ENCODE measurements around the gene DCLK1.

DNA sequence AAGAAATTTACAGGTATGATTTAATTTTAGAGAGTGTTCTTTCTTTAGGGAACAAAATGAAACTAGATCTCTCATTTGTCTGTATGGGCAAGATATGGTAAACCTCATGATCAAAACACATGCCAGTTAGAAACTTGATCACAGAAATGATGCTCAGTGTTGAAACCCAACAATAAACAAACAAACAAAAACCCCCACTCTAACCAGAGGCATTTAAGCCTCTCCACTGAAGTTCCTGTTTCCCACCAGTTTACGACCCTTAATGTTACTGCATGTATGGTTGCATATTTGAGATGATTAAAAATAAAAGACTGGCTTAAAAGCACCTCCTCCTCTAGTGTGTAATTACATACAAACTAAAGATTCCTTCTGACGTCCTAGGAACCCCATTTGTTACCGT lies 361.4 kb downstream of the DCLK1 start:
- TF ChIP-seq, protein P1, sequence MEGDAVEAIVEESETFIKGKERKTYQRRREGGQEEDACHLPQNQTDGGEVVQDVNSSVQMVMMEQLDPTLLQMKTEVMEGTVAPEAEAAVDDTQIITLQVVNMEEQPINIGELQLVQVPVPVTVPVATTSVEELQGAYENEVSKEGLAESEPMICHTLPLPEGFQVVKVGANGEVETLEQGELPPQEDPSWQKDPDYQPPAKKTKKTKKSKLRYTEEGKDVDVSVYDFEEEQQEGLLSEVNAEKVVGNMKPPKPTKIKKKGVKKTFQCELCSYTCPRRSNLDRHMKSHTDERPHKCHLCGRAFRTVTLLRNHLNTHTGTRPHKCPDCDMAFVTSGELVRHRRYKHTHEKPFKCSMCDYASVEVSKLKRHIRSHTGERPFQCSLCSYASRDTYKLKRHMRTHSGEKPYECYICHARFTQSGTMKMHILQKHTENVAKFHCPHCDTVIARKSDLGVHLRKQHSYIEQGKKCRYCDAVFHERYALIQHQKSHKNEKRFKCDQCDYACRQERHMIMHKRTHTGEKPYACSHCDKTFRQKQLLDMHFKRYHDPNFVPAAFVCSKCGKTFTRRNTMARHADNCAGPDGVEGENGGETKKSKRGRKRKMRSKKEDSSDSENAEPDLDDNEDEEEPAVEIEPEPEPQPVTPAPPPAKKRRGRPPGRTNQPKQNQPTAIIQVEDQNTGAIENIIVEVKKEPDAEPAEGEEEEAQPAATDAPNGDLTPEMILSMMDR (IDR thresholded peaks at IDR 0.05): no peak
- TF ChIP-seq POLR2A (IDR thresholded peaks at IDR 0.05): no peak

Data from prostate gland (tissue), 2 donors.